Adrenal gland (tissue), 12 donors: ENCODE measurements around the gene KRTAP5-4. TPM values are rescaled to one million over a fixed set of nuclear protein-coding genes. Genes with fewer than 3 reads are reported as not detected.
"Not testable (repeated sequence)": the region's sequence is repeated elsewhere in the genome, so short reads cannot be mapped to it uniquely, and the experiment has no call there.

Source experiments
- DNase-seq, 7 donors: peaks; one replicate each; pipeline ENCODE4 v3.0.0-alpha.2; 2019 to 2020
- H3K27ac ChIP-seq, 5 donors: fragments of 200-600 bp; sonication (generic) in 4 of 5; 1 replicate in 3 of 5; 2 replicates in 2 of 5; pipeline versions ENCODE4 v1.5.1 to v1.8.0; 2016 to 2020; ENCODE audit warnings: mild to moderate bottlenecking in 1 of 5
- H3K27me3 ChIP-seq: fragments of 200-600 bp; 2 replicates; pipeline ENCODE4 v1.8.0; 2021
- H3K36me3 ChIP-seq, 2 donors: fragments of 200-600 bp; replicated peaks in 1 of 2; 1 replicate in 1 of 2; 2 replicates in 1 of 2; pipeline versions ENCODE4 v1.5.1 to v1.8.0; 2018 to 2022
- H3K4me1 ChIP-seq, 2 donors: fragments of 200-600 bp; replicated peaks in 1 of 2; 1 replicate in 1 of 2; 2 replicates in 1 of 2; pipeline versions ENCODE4 v1.5.1 to v1.8.0; 2018 to 2021
- H3K4me3 ChIP-seq, 4 donors: fragments of 200-600 bp; sonication (generic) in 3 of 4; one replicate each; pipeline ENCODE4 v1.5.1; 2016 to 2018
- H3K9me3 ChIP-seq, 3 donors: fragments of 200-600 bp; sonication (generic) in 1 of 3; replicated peaks in 1 of 3; 1 replicate in 2 of 3; 2 replicates in 1 of 3; pipeline versions ENCODE4 v1.5.1 to v1.8.0; 2016 to 2021
- POLR2A ChIP-seq, 2 donors: fragments of 450-650 bp; IDR thresholded peaks; one replicate each; pipeline ENCODE4 v1.6.1; 2017; ENCODE audit warnings: antibody characterized with exemption in 2 of 2, mild to moderate bottlenecking in 2 of 2, moderate library complexity in 1 of 2
- WGBS, 4 donors: extraction: QIAGEN DNeasy Blood & Tissue Kit in 2 of 4; methylation state at CpG; one replicate each; pipeline versions ENCODE4 v1.1.5 to v1.1.7; 2013 to 2017; 5-methylcytosine and 5-hydroxymethylcytosine counted together
- intact Hi-C, 2 donors: fragments of 100-400 bp; cut with DNase I; formaldehyde crosslinking; loops; one replicate each; pipeline versions ENCODE4 v1.14.1 to v1.15.0; 2022 to 2023
- polyA plus RNA-seq, 3 donors: library from polyadenylated mRNA; stranded (reverse); fragments of 200-250 nt in 2 of 3; fragments of 350-450 nt in 1 of 3; fragmentation: Illumina TruSeq in 1 of 3; extraction: RNeasy Lipid Tissue Mini Kit (QIAGEN cat#74804) in 1 of 3; gene quantifications; one replicate each; pipeline ENCODE4 v1.2.3, GENCODE V29; 2013 to 2014
- total RNA-seq, 9 donors: library from RNA; depleted of rRNA in 4 of 9; stranded (reverse); fragments of >200 nt in 4 of 9; fragments of 120-200 nt in 1 of 9; fragmentation: NEBNext Ultra II Directional in 1 of 9; extraction: Animal tissue kit (Norgen Biotek cat#: 25700) in 1 of 9; gene quantifications; one replicate each; pipeline versions ENCODE4 v1.1.0 to v1.2.4, GENCODE V29; 2013 to 2023
- TF ChIP-seq, protein P1 (sequence below), 6 experiments: fragments of 450-650 bp in 4 of 6; fragments of 200-600 bp in 2 of 6; sonication (generic) in 1 of 6; IDR thresholded peaks; 1 replicate in 5 of 6; 2 replicates in 1 of 6; pipeline versions ENCODE4 v1.5.1 to v1.8.0; 2016 to 2021; ENCODE audit warnings: antibody characterized with exemption in 6 of 6, mild to moderate bottlenecking in 2 of 6, moderate library complexity in 1 of 6
- donor health status: healthy with polysubstance abuse.
- donor health status: Bipolar disorder and iron deficiency.
- donor health status: DM: yes; HTN: yes; CAD: no.
- donor health status: DM: no; HTN: no; CAD: no.
- donor health status: DM: no; HTN: no; CAD: no.
- donor health status: DM: yes; HTN: yes; CAD: no.

The KRTAP5-4 gene
- total and polyA plus RNA-seq, 12 donors: not detected

DNA sequence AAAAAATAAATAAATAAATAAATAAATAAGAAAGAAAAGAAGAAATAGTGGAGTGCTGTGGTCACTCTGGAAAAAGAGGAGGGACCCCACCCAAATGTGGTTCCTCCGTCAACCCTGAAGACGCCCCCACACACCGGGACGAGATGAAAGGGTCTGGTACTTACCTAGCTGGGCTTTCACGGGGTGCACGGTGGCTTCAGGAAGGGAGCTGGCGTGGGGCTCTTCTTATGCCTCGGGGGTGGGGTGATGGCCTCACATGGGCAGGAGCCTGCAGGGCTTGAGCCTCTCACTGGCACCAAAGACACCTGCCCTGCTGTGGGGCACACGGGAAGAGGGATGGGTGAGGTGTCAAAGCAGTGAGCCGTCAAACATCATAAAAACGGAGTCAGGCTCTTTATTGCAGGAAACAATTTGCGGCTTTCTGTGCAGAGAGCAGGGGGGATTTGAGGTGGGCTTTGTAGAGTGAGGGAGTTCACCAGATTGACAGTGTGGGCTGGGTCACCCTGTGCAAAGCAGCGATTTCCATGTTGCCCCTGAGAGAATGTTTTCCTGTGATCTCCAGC lies 47.1 kb upstream of the KRTAP5-4 start:
- H3K27ac ChIP-seq: peak overlapping the region in 1 of 5 donors; percentile 21
- WGBS, 4 donors: 62 to 63% (median 63%) methylated on average over 13 of the region's 13 CpGs
- no peaks in the 10 kb centered on the region for H3K9me3 ChIP-seq
- no peaks in the 10 kb centered on the region for H3K36me3 ChIP-seq
- TF ChIP-seq POLR2A (IDR thresholded peaks at IDR 0.05): no peak
- TF ChIP-seq, protein P1, sequence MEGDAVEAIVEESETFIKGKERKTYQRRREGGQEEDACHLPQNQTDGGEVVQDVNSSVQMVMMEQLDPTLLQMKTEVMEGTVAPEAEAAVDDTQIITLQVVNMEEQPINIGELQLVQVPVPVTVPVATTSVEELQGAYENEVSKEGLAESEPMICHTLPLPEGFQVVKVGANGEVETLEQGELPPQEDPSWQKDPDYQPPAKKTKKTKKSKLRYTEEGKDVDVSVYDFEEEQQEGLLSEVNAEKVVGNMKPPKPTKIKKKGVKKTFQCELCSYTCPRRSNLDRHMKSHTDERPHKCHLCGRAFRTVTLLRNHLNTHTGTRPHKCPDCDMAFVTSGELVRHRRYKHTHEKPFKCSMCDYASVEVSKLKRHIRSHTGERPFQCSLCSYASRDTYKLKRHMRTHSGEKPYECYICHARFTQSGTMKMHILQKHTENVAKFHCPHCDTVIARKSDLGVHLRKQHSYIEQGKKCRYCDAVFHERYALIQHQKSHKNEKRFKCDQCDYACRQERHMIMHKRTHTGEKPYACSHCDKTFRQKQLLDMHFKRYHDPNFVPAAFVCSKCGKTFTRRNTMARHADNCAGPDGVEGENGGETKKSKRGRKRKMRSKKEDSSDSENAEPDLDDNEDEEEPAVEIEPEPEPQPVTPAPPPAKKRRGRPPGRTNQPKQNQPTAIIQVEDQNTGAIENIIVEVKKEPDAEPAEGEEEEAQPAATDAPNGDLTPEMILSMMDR (IDR thresholded peaks at IDR 0.05): no peak
- intact Hi-C loops: no loop called here
- H3K4me3 ChIP-seq: no peak overlapping the region
- peaks cover 0 to 6% of the 10 kb centered on the region in 2 donors for H3K4me1 ChIP-seq
- DNase-seq: peak in 1 of 7 donors; percentile 38
- H3K27me3 ChIP-seq: peaks cover 4% of the 10 kb centered on the region

DNA sequence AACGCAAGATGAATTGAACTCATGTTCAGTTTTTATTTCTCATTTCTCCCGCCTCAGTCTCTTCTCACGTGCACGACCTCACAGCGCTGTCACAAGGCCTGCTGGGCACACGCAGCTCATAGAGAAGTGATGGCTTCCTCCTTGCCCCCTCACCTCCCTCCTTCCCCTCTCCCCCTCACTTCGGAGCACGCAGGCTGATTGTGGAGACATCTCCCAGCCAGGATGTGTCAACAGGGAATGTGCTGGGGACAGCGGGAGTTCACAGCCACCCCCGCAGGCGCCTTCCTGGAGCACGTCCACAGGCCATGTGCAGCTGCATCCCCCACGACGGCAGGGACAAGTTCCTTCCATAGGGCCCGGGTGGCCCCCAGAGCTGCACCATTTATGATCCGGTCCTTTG lies 46.0 kb upstream of the KRTAP5-4 start:
- peak; percentile 38 to 83 (median 55) for DNase-seq
- intact Hi-C loops: no loop called here
- peaks cover 4% of the 10 kb centered on the region for H3K27me3 ChIP-seq
- no peak for TF ChIP-seq POLR2A (IDR thresholded peaks at IDR 0.05)
- TF ChIP-seq, protein P1 (IDR thresholded peaks at IDR 0.05): no peak
- no peak overlapping the region for H3K4me3 ChIP-seq
- 31 to 58% (median 52%) methylated on average over 8 to 16 of the region's 16 CpGs for WGBS, 4 donors
- H3K4me1 ChIP-seq: peaks cover 0 to under 1% of the 10 kb centered on the region in 2 donors
- H3K9me3 ChIP-seq: no peaks in the 10 kb centered on the region
- H3K36me3 ChIP-seq: no peaks in the 10 kb centered on the region
- peak overlapping the region in 2 of 5 donors; percentile 44 to 71 for H3K27ac ChIP-seq

DNA sequence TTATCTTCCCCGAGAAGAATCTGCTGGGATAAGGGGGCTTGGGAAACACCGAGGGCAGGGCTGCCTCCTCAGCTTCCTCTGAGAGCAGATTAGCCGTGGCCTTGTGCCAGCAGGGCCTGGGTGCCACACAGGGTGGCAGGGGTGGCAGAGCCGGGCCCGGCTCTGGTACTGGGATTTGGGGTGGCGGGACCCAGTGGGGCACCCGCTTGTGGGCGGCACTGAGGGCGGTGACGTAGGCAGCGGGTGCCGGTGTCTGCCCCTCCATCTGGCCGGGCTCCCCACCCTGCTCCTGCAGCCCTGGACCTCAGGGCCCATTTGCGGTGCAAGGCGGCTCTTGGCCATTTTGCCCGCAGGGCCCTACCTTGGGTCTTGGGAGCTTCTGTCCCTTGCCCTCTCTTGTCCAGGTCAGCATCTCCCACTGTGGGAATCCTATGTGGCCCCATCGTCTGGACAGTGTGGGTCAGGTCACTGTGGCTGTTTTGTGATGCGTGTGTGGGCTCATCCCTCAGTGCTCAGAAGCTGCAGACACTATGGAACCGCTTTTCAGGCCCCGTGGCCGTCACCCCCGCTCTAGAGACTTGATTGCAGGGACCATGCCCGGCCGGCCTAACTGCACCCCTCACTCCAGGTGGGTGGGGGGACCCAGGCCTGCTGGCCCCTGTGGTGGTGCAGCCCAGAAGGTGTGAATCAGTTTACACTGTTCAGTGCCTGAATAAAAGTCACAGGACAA lies 45.3 kb upstream of the KRTAP5-4 start:
- peak in 1 of 7 donors; percentile 41 for DNase-seq
- no peaks in the 10 kb centered on the region for H3K9me3 ChIP-seq
- peak overlapping the region in 2 of 5 donors; percentile 54 to 71 for H3K27ac ChIP-seq
- H3K4me1 ChIP-seq: no peaks in the 10 kb centered on the region
- H3K4me3 ChIP-seq: no peak overlapping the region
- no peaks in the 10 kb centered on the region for H3K36me3 ChIP-seq
- intact Hi-C loops: no loop called here
- no peak for TF ChIP-seq POLR2A (IDR thresholded peaks at IDR 0.05)
- TF ChIP-seq, protein P1 (IDR thresholded peaks at IDR 0.05): no peak
- 77 to 88% (median 84%) methylated on average over 12 to 24 of the region's 24 CpGs for WGBS, 4 donors
- H3K27me3 ChIP-seq: peaks cover 4% of the 10 kb centered on the region

DNA sequence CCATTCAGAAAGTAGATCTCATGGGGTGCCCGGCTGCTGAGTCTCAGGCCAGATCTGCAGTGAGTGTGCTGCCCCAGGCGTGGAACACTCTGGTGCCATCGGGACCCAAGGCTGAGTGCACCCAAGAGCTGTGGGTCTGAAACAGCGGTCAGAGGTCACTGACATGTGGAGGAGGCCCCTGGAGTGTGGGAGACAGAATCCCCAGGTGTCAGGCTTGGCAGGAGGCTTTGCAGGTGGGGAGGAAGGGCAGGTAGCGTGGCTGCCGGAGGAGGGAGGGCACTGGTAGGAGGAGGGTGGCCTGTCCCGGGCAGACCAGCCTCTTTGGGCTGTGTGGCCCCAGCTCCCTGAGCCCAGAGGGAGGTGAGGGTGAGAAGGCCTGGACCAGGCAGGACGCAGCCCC lies 43.4 kb upstream of the KRTAP5-4 start:
- H3K4me1 ChIP-seq: no peaks in the 10 kb centered on the region
- peaks cover 4% of the 10 kb centered on the region for H3K27me3 ChIP-seq
- no peaks in the 10 kb centered on the region for H3K36me3 ChIP-seq
- no peaks in the 10 kb centered on the region for H3K9me3 ChIP-seq
- no peak overlapping the region for H3K27ac ChIP-seq
- H3K4me3 ChIP-seq: no peak overlapping the region
- intact Hi-C loops: no loop called here
- peak in 1 of 7 donors; percentile 21 for DNase-seq
- 40 to 90% (median 85%) methylated on average over 1 to 5 of the region's 8 CpGs for WGBS, 4 donors
- TF ChIP-seq, protein P1 (IDR thresholded peaks at IDR 0.05): no peak
- TF ChIP-seq POLR2A (IDR thresholded peaks at IDR 0.05): no peak

DNA sequence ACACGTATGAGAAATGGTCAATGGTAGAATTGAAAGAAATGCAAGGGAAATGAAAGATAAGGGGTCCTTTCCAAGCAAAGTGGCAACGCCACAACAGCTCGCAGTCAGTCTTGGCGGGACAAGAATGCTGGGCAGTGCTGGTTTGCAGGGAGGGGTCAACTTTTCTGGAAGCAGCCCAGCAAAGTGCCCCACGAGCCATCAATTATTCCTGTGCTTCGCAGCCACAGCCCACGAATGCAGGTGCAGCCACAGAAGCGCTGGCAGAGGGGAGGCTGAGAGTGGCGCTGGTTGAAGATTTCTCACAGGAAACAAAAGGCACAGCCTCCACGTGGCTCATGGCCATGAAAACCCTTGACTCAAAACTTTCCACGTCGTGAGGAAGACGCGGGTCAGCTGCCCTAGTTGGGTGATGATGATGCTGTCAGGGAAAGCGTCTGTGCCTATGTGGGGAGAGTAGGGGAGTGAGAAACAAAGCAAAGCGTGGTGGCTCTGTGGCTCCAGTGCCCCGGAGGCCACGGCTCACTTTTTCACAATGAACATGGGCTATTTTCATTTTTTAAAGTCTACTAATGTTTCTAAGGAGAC lies 40.9 kb upstream of the KRTAP5-4 start:
- H3K4me3 ChIP-seq, H3K27me3 ChIP-seq, H3K36me3 ChIP-seq, H3K4me1 ChIP-seq, H3K9me3 ChIP-seq, intact Hi-C loops, H3K27ac ChIP-seq: not testable (repeated sequence)
- 65 to 78% (median 71%) methylated on average over 9 to 18 of the region's 18 CpGs for WGBS, 4 donors
- DNase-seq: peak in 1 of 7 donors; percentile 24

DNA sequence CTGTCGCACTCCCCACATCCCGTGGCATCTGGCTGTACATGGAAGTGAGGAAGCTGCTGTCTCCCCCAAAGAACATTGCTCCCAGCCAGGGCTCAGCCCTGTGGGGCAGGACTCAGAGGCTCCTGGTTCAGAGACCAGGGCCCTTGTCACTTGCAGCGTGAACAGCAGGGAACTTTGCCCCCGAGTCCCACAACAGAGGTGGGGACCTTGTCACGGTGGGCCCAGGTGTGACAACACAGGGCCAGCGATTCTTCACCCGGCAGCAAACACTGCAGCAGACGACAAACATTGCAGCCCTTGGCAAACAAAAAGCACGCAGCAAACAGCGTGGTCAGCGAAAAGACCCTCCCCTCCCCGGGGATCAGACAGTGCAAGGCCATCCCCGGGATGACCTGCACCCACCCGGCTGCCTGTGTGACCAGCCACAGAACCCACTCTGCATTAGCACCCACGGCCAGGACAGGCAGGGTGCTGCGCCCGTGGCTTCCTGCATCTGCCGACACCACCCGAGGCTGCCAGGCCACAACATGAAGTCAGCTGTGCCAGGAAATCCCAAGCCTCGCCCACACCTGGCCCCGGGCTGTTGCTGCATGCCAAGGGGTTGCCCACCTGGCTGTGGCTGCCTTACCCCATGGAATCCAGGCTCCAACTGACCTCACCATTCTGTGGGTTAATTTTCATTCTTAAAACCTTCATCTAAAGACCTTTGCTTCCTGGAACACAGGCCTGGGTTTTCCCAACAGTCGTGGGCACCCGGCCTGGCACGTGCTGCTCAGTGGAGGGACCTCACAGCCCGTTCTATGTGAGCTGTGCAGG lies 39.7 kb upstream of the KRTAP5-4 start:
- H3K27me3 ChIP-seq, H3K4me3 ChIP-seq, H3K27ac ChIP-seq, DNase-seq, intact Hi-C loops, H3K36me3 ChIP-seq, H3K9me3 ChIP-seq, H3K4me1 ChIP-seq: not testable (repeated sequence)
- WGBS, 4 donors: 69 to 89% (median 78%) methylated on average over 3 to 20 of the region's 25 CpGs
